ENCODE measurements around the gene RNASE13. TPM values are rescaled to one million over a fixed set of nuclear protein-coding genes. Genes with fewer than 3 reads are reported as not detected.

RNASE13 gene
- total and polyA plus RNA-seq, 2 experiments from 2014 or later = not detected

DNA sequence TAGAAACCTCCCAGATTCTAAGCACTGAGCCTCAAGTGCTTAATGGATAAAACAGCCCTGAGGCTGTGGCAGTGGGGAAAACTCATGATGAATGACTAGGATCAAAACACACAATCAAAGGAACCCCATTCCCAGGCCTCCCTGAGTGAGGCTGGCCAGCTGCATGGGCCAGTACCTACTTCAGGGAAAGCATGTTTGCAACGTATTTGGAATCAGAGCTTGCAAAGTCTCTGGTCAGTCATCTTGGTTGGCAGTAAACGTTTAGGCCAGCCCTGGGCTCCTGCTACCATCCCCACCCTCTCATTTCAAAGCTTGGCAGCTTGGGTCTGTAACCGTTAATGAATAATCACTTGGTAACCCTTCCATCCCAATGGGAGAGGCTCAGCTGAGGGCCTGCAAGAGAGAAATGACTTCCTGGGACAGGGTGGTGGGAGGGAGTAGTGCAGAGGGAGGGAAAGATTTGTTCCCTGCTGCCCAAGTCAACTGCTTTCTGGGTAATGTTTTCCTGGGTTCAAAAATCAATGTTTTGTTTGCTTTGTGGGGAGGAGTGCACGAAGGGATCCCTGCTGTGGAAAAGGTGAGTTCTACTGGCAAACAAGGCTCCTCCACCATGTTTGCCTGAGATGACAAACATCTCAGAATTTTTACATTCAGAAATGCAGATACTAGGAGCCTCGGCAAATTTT is 21.0 kb upstream of the RNASE13 start:
- Histone ChIP-seq H2AFZ (peak overlapping the region; percentile 85), H4K20me1 (replicated peaks; ENCODE audit: insufficient read depth) (no peaks in the 10 kb centered on the region), H3K79me2 (replicated peaks; ENCODE audit: insufficient read depth) (no peaks in the 10 kb centered on the region), H3K4me3 (no peak overlapping the region), H3K36me3 (ENCODE audit: insufficient read depth) (no peaks in the 10 kb centered on the region), H3K4me1 (ENCODE audit: insufficient read depth) (peaks cover 6% of the 10 kb centered on the region; the same call in 1 of the 2 replicates), H3K4me2 (no peak overlapping the region), H3K27me3 (ENCODE audit: insufficient read depth) (no peaks in the 10 kb centered on the region), H3K27ac (ENCODE audit: low read depth) (no peak overlapping the region), H3F3A (replicated peaks; ENCODE audit: low read depth) (no peaks in the 10 kb centered on the region), H3K9me2 (ENCODE audit: insufficient read depth) (no peaks in the 10 kb centered on the region)
- Mint-ChIP-seq H3K4me1 (peaks cover 10% of the 10 kb centered on the region; the same call in 2 of the 3 replicates), H3K36me3 (ENCODE audit: low read depth) (no peaks in the 10 kb centered on the region), H3K9me3 (no peaks in the 10 kb centered on the region), H3K27me3 (ENCODE audit: insufficient read depth, low read depth, poor library complexity) (peaks cover 5% of the 10 kb centered on the region), H3K4me3 (no peak overlapping the region), H3K27ac (no peak overlapping the region)
- ATAC-seq (peak; percentile 74), DNase-seq (ENCODE audit: low spot score) (peak; percentile 26)
- TF ChIP-seq EZH2 (IDR thresholded peaks at IDR 0.05; ENCODE audit: low read depth, unreplicated experiment) = no peak
- no peak for TF ChIP-seq EZH2phosphoT487 (IDR thresholded peaks at IDR 0.05; ENCODE audit: unreplicated experiment)
- no peak for TF ChIP-seq ZNF114 (CRISPR knock-in tag; IDR thresholded peaks at IDR 0.05)
- TF ChIP-seq, protein P1, sequence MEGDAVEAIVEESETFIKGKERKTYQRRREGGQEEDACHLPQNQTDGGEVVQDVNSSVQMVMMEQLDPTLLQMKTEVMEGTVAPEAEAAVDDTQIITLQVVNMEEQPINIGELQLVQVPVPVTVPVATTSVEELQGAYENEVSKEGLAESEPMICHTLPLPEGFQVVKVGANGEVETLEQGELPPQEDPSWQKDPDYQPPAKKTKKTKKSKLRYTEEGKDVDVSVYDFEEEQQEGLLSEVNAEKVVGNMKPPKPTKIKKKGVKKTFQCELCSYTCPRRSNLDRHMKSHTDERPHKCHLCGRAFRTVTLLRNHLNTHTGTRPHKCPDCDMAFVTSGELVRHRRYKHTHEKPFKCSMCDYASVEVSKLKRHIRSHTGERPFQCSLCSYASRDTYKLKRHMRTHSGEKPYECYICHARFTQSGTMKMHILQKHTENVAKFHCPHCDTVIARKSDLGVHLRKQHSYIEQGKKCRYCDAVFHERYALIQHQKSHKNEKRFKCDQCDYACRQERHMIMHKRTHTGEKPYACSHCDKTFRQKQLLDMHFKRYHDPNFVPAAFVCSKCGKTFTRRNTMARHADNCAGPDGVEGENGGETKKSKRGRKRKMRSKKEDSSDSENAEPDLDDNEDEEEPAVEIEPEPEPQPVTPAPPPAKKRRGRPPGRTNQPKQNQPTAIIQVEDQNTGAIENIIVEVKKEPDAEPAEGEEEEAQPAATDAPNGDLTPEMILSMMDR (conservative IDR thresholded peaks at IDR 0.05; ENCODE audit: low read depth in 2 of 2) = no peak
- no peak for TF ChIP-seq CREB1 (CRISPR knock-in tag; IDR thresholded peaks at IDR 0.05; ENCODE audit: low read depth)
- TF ChIP-seq, protein P2, sequence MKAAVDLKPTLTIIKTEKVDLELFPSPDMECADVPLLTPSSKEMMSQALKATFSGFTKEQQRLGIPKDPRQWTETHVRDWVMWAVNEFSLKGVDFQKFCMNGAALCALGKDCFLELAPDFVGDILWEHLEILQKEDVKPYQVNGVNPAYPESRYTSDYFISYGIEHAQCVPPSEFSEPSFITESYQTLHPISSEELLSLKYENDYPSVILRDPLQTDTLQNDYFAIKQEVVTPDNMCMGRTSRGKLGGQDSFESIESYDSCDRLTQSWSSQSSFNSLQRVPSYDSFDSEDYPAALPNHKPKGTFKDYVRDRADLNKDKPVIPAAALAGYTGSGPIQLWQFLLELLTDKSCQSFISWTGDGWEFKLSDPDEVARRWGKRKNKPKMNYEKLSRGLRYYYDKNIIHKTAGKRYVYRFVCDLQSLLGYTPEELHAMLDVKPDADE (IDR thresholded peaks at IDR 0.05) = no peak
- no peak for TF ChIP-seq POLR2AphosphoS5 (IDR thresholded peaks at IDR 0.05; ENCODE audit: low read depth)
- TF ChIP-seq ZNF331 (CRISPR knock-in tag; IDR thresholded peaks at IDR 0.05; ENCODE audit: low read depth) = no peak
- no peak for TF ChIP-seq NANOG (IDR thresholded peaks at IDR 0.05; ENCODE audit: borderline replicate concordance)
- TF ChIP-seq, protein P3, sequence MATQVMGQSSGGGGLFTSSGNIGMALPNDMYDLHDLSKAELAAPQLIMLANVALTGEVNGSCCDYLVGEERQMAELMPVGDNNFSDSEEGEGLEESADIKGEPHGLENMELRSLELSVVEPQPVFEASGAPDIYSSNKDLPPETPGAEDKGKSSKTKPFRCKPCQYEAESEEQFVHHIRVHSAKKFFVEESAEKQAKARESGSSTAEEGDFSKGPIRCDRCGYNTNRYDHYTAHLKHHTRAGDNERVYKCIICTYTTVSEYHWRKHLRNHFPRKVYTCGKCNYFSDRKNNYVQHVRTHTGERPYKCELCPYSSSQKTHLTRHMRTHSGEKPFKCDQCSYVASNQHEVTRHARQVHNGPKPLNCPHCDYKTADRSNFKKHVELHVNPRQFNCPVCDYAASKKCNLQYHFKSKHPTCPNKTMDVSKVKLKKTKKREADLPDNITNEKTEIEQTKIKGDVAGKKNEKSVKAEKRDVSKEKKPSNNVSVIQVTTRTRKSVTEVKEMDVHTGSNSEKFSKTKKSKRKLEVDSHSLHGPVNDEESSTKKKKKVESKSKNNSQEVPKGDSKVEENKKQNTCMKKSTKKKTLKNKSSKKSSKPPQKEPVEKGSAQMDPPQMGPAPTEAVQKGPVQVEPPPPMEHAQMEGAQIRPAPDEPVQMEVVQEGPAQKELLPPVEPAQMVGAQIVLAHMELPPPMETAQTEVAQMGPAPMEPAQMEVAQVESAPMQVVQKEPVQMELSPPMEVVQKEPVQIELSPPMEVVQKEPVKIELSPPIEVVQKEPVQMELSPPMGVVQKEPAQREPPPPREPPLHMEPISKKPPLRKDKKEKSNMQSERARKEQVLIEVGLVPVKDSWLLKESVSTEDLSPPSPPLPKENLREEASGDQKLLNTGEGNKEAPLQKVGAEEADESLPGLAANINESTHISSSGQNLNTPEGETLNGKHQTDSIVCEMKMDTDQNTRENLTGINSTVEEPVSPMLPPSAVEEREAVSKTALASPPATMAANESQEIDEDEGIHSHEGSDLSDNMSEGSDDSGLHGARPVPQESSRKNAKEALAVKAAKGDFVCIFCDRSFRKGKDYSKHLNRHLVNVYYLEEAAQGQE (IDR thresholded peaks at IDR 0.05; ENCODE audit: unreplicated experiment) = no peak
- no peak for TF ChIP-seq JUNB (IDR thresholded peaks at IDR 0.05; ENCODE audit: unreplicated experiment)
- TF ChIP-seq STAT1 (IDR thresholded peaks at IDR 0.05; ENCODE audit: unreplicated experiment) = no peak
- TF ChIP-seq, protein P4, sequence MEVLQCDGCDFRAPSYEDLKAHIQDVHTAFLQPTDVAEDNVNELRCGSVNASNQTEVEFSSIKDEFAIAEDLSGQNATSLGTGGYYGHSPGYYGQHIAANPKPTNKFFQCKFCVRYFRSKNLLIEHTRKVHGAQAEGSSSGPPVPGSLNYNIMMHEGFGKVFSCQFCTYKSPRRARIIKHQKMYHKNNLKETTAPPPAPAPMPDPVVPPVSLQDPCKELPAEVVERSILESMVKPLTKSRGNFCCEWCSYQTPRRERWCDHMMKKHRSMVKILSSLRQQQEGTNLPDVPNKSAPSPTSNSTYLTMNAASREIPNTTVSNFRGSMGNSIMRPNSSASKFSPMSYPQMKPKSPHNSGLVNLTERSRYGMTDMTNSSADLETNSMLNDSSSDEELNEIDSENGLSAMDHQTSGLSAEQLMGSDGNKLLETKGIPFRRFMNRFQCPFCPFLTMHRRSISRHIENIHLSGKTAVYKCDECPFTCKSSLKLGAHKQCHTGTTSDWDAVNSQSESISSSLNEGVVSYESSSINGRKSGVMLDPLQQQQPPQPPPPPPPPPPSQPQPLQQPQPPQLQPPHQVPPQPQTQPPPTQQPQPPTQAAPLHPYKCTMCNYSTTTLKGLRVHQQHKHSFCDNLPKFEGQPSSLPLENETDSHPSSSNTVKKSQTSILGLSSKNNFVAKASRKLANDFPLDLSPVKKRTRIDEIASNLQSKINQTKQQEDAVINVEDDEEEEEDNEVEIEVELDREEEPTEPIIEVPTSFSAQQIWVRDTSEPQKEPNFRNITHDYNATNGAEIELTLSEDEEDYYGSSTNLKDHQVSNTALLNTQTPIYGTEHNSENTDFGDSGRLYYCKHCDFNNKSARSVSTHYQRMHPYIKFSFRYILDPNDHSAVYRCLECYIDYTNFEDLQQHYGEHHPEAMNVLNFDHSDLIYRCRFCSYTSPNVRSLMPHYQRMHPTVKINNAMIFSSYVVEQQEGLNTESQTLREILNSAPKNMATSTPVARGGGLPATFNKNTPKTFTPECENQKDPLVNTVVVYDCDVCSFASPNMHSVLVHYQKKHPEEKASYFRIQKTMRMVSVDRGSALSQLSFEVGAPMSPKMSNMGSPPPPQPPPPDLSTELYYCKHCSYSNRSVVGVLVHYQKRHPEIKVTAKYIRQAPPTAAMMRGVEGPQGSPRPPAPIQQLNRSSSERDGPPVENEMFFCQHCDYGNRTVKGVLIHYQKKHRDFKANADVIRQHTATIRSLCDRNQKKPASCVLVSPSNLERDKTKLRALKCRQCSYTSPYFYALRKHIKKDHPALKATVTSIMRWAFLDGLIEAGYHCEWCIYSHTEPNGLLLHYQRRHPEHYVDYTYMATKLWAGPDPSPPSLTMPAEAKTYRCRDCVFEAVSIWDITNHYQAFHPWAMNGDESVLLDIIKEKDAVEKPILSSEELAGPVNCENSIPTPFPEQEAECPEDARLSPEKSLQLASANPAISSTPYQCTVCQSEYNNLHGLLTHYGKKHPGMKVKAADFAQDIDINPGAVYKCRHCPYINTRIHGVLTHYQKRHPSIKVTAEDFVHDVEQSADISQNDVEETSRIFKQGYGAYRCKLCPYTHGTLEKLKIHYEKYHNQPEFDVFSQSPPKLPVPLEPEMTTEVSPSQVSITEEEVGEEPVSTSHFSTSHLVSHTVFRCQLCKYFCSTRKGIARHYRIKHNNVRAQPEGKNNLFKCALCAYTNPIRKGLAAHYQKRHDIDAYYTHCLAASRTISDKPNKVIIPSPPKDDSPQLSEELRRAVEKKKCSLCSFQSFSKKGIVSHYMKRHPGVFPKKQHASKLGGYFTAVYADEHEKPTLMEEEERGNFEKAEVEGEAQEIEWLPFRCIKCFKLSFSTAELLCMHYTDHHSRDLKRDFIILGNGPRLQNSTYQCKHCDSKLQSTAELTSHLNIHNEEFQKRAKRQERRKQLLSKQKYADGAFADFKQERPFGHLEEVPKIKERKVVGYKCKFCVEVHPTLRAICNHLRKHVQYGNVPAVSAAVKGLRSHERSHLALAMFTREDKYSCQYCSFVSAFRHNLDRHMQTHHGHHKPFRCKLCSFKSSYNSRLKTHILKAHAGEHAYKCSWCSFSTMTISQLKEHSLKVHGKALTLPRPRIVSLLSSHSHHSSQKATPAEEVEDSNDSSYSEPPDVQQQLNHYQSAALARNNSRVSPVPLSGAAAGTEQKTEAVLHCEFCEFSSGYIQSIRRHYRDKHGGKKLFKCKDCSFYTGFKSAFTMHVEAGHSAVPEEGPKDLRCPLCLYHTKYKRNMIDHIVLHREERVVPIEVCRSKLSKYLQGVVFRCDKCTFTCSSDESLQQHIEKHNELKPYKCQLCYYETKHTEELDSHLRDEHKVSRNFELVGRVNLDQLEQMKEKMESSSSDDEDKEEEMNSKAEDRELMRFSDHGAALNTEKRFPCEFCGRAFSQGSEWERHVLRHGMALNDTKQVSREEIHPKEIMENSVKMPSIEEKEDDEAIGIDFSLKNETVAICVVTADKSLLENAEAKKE (CRISPR knock-in tag; IDR thresholded peaks at IDR 0.05) = no peak
